ENCODE data around the gene MYH15.

MYH15 gene

GRCh38 chr3:108342837-108343486 is 167.4 kb downstream of the MYH15 start:
- in situ Hi-C loops (cut with HindIII; ENCODE audit: low sequenced_read_pairs) = no loop called here

GRCh38 chr3:108341911-108342310 is 168.5 kb downstream of the MYH15 start:
- in situ Hi-C loops (cut with HindIII; ENCODE audit: low sequenced_read_pairs) = no loop called here

GRCh38 chr3:108338901-108339545 is 171.4 kb downstream of the MYH15 start:
- in situ Hi-C loops (cut with HindIII; ENCODE audit: low sequenced_read_pairs) = no loop called here

- in situ Hi-C loops (cut with HindIII; ENCODE audit: low sequenced_read_pairs) = no loop called here
Measured at GRCh38 chr3:108334701-108335100, 175.7 kb downstream of the MYH15 start.

GRCh38 chr3:108333961-108334360 is 176.4 kb downstream of the MYH15 start:
- in situ Hi-C loops (cut with HindIII; ENCODE audit: low sequenced_read_pairs) = no loop called here

- in situ Hi-C loops (cut with HindIII; ENCODE audit: low sequenced_read_pairs) = no loop called here
Measured at GRCh38 chr3:108331792-108332191, 178.6 kb downstream of the MYH15 start.
